Measurements from ENCODE around the gene CGNL1.

- TF ChIP-seq CTCF (IDR thresholded peaks at IDR 0.05; ENCODE audit: insufficient read depth, low read length, poor library complexity, severe bottlenecking) (no peak), EZH2phosphoT487 (conservative IDR thresholded peaks at IDR 0.05; ENCODE audit: low read length) (no peak)
These were observed 63.1 kb downstream of the CGNL1 start for GRCh38 chr15:57439128-57440027.

All from SU-DHL-6 (cell line).